ENCODE data around the gene SAMD8. TPM values are rescaled to one million over a fixed set of nuclear protein-coding genes. Genes with fewer than 3 reads are reported as not detected.

SAMD8 gene
- total and polyA plus RNA-seq, 10 of the 15 experiments (the other 5 are each of a cell fraction or from before 2014, with no cell fraction given) = 2.8 to 26.0 (median 9.3) TPM

DNA sequence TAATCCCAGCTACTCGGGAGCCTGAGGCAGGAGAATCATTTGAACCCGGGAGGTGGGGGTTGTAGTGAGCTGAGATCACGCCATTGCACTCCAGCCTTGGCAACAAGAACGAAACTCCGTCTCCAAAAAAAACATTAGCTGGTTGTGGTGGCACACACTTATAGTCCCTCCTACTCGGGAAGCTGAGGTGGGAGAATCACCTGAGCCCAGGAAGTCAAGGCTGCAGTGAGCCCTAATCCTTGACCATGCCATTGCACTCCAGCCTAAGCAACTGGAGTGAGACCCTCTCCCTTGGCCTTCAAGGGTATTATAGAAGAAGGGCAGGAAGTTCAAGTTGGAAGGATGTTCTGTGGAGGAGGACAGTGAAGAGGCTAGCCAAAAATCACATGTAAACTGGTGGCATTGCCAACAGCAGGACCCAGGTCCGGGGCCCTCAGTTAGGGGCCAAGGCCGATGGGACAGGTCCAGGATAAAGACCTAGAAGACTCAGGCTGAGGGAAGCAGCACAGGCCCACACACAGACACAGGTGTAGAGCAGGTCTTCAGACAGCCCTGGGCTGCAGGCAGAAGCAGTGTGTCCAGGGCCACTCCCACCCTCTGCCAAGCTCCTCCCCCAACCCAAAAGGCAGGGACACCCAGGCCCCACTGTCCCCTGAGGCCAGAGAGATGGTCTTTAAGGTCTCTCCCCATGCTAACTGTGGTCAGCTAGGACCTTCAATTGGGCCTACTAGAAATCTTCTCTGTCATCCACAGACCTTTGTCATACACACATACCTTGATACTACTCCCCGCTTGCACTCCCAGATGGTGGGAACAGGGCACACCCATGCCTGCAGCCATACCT, 8.4 kb upstream of the SAMD8 start (continued):
- TF ChIP-seq MLLT1 (IDR thresholded peaks at IDR 0.05) = no peak
- TF ChIP-seq, protein P1, sequence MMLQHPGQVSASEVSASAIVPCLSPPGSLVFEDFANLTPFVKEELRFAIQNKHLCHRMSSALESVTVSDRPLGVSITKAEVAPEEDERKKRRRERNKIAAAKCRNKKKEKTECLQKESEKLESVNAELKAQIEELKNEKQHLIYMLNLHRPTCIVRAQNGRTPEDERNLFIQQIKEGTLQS (IDR thresholded peaks at IDR 0.05; ENCODE audit: borderline replicate concordance, extremely low read depth, low read depth, low read length) = no peak
- TF ChIP-seq IKZF1 (conservative IDR thresholded peaks at IDR 0.05) = no peak
- no peak for TF ChIP-seq CBFB (IDR thresholded peaks at IDR 0.05; ENCODE audit: low read depth)
- no peak for TF ChIP-seq ETV6 (conservative IDR thresholded peaks at IDR 0.05 in 1 of 2, IDR thresholded peaks at IDR 0.05 in 1 of 2; ENCODE audit: borderline replicate concordance in 1 of 2, low read depth in 1 of 2)
- TF ChIP-seq ZSCAN29 (IDR thresholded peaks at IDR 0.05) = no peak

- no peak for ATAC-seq
These were observed 7.4 kb upstream of the SAMD8 start for GRCh38 chr10:75103881-75104686.

More at GRCh38 chr10:75103881-75104686, 7.4 kb upstream of the SAMD8 start:
- no peak for TF ChIP-seq WRNIP1 (IDR thresholded peaks at IDR 0.05; ENCODE audit: borderline replicate concordance, low read depth, low read length)
- no peak for TF ChIP-seq BCL11A (IDR thresholded peaks at IDR 0.05; ENCODE audit: low read depth, low read length)
- no peak for TF ChIP-seq KAT2A (conservative IDR thresholded peaks at IDR 0.05; ENCODE audit: control insufficient read depth, low read depth, low read length)
- TF ChIP-seq NR2F1 (conservative IDR thresholded peaks at IDR 0.05) = 0 out of 2 replicates have a peak, but pooled peaks have one; percentile 22
- TF ChIP-seq KDM1A (IDR thresholded peaks at IDR 0.05; ENCODE audit: borderline replicate concordance) = no peak
- H3K27me3 ChIP-seq (replicated peaks in 1 of 2; ENCODE audit: control insufficient read depth in 2 of 2, insufficient read depth in 2 of 2, low read length in 1 of 2) = no peaks in the 10 kb centered on the region
- DNase-seq (ENCODE audit: low read depth, low spot score) (no peak), FAIRE-seq (no peak)
- no peak overlapping the region for H3K27ac ChIP-seq (ENCODE audit: control insufficient read depth, insufficient read depth)
- in situ Hi-C loops (cut with MboI) = loop anchor here (5.0 kb wide), 1 partner anchor 837 kb away; no protein-coding TSS in a partner anchor
- H4K20me1 ChIP-seq (ENCODE audit: control insufficient read depth, insufficient read depth) = no peaks in the 10 kb centered on the region
- no peaks in the 10 kb centered on the region for H3K9me3 ChIP-seq (replicated peaks; ENCODE audit: control insufficient read depth, insufficient read depth, low read length)
- POLR2A ChIA-PET = no interaction called here
- CTCF ChIA-PET = interaction anchor here (1.1 to 7.8 kb wide), 6 partner anchors 40 to 901 kb away, joined by 3 to 71 read pairs (median 4); partner anchors contain the start of gene COMTD1
- intact Hi-C loops (cut with micrococcal nuclease; ENCODE audit: unreplicated experiment) = loop anchor here (10.0 kb wide), 2 partner anchors 519 to 679 kb away; no protein-coding TSS in a partner anchor
- RAD21 ChIA-PET (ENCODE audit: unreplicated experiment) = interaction anchor here (0.5 to 3.1 kb wide), 4 partner anchors 87 to 366 kb away, joined by 3 to 11 read pairs (median 4); partner anchors contain the start of gene COMTD1
- no peak overlapping the region for H3K4me2 ChIP-seq (ENCODE audit: control insufficient read depth, insufficient read depth)
- H2AFZ ChIP-seq (ENCODE audit: control insufficient read depth, low read depth, low read length) = no peak overlapping the region
- SMC1A ChIA-PET (ENCODE audit: uncharacterized antibody, unreplicated experiment) = interaction anchor here (0.5 to 1.8 kb wide), 3 partner anchors 365 to 836 kb away, joined by 3 to 6 read pairs (median 3); no protein-coding TSS in a partner anchor
- H3K36me3 ChIP-seq (ENCODE audit: control insufficient read depth in 2 of 2, insufficient read depth in 2 of 2, low read length in 1 of 2) = no peaks in the 10 kb centered on the region
- no peak overlapping the region for H3K9ac ChIP-seq (ENCODE audit: control insufficient read depth, insufficient read depth, low read length)
- no peaks in the 10 kb centered on the region for H3K79me2 ChIP-seq (ENCODE audit: control insufficient read depth, insufficient read depth, low read length)
- no TSS peak for BruUV-seq (replicated peaks)
- H3K4me1 ChIP-seq (ENCODE audit: control insufficient read depth, insufficient read depth, low read length) = peaks cover 9% of the 10 kb centered on the region; the same call in 1 of the 2 replicates
- H3K4me3 ChIP-seq = no peak overlapping the region
- WGBS (ENCODE audit: insufficient coverage, insufficient replicate concordance, low lambda C conversion rate, missing lambda C conversion rate) = 82% methylated on average over 6 of the region's 6 CpGs

Data from GM12878 (cell line).